Measurements from ENCODE around the gene BCAT1.

Gene BCAT1

DNA sequence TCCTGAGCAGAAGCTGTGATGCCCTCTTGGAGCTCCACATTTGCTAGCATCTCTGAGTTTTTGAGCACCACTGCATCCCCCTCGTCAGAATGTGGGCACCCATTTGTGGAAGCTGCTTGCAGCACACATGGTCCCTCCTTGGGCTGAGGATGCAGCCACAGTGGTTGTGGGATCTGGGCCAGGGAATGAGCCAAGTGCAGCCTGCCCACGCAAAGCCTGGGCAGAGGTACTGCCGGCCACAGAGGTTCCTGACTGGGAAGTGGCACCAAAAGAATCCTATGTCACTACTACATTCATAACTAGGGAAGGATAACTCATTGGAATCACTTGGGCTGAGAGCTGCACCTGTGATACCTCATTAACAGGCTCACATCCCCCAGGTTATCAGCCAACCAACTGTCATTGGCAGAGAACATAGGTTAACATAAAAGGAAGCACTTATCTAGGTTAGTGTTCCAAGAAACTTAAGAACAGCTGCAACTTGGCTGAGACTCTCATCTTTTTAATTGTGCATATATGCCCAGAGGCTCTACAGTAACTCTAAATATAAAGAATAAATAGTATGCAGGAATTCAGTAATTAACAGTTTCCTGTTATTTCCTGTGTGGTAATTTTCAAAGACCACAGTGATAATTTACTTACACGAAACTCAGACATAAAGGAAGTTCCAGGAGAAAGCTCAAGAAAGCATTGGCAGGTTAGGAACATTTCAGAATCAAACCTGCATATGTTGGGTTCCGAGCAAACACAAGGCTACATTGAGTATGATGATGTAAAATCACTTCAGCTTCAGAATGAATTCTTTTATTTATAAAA, 145.3 kb downstream of the BCAT1 start:
- no peaks in the 10 kb centered on the region for H3K27me3 ChIP-seq
- DNase-seq, result no peak
- no peaks in the 10 kb centered on the region for H3K9me3 ChIP-seq
- no peaks in the 10 kb centered on the region for H3K36me3 ChIP-seq
- TF ChIP-seq CTCF (IDR thresholded peaks at IDR 0.05; ENCODE audit: low read depth, low read length), result no peak
- no peaks in the 10 kb centered on the region for H3K4me1 ChIP-seq
- no peak overlapping the region for H3K4me3 ChIP-seq (ENCODE audit: low read depth, low read length)

DNA sequence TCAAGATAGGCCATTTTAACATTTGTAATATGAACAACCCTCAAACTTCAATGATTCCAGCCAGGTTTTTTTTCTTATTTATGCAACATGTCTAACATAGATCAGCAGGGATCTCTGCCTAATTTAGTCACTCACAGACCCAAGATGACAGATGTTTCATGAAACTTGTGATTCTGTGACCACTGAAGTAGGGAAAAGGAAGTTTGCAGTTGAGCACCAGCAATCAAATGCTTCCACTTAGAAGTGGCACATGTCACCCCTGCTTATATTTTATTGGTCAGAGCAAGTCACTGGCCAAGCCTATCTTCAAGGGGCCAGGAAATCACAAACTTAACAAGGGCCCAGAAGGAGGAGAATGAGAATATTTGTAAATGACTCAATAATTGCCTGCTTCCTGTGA, 150.6 kb downstream of the BCAT1 start:
- H3K4me3 ChIP-seq (ENCODE audit: low read depth, low read length), result no peak overlapping the region
- no peaks in the 10 kb centered on the region for H3K36me3 ChIP-seq
- no peaks in the 10 kb centered on the region for H3K9me3 ChIP-seq
- no peaks in the 10 kb centered on the region for H3K27me3 ChIP-seq
- no peak for TF ChIP-seq CTCF (IDR thresholded peaks at IDR 0.05; ENCODE audit: low read depth, low read length)
- no peak for DNase-seq
- H3K4me1 ChIP-seq, result peaks cover 5% of the 10 kb centered on the region

DNA sequence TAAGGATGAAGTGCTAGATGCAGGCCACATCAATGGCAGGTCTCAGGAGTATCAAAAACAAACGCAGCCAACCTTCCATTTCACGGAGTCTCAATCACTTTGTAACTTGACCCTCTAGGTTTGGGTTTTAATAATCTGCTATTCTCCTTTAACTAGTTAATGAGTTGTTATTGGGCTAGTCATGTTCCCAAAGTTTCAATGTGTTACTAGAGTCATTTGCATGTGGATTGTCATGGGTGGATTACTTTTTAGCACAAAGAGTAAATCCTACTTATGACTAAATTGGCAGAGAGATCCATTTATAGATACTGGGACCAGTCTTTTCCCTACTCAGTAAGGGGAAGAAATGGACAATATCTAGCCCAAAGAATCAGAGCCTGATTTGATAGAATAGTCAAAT, 151.0 kb downstream of the BCAT1 start:
- no peaks in the 10 kb centered on the region for H3K36me3 ChIP-seq
- no peak for DNase-seq
- TF ChIP-seq CTCF (IDR thresholded peaks at IDR 0.05; ENCODE audit: low read depth, low read length), result no peak
- no peak overlapping the region for H3K4me3 ChIP-seq (ENCODE audit: low read depth, low read length)
- H3K27me3 ChIP-seq, result no peaks in the 10 kb centered on the region
- peaks cover 5% of the 10 kb centered on the region for H3K4me1 ChIP-seq
- H3K9me3 ChIP-seq, result no peaks in the 10 kb centered on the region

- peak; percentile 14 for DNase-seq
- Histone ChIP-seq H3K9me3 (no peaks in the 10 kb centered on the region), H3K27me3 (no peaks in the 10 kb centered on the region), H3K36me3 (no peaks in the 10 kb centered on the region), H3K4me3 (ENCODE audit: low read depth, low read length) (no peak overlapping the region), H3K4me1 (peaks cover 5% of the 10 kb centered on the region)
- no peak for TF ChIP-seq CTCF (IDR thresholded peaks at IDR 0.05; ENCODE audit: low read depth, low read length)
These were observed 152.0 kb downstream of the BCAT1 start for GRCh38 chr12:24796876-24797275.

DNA sequence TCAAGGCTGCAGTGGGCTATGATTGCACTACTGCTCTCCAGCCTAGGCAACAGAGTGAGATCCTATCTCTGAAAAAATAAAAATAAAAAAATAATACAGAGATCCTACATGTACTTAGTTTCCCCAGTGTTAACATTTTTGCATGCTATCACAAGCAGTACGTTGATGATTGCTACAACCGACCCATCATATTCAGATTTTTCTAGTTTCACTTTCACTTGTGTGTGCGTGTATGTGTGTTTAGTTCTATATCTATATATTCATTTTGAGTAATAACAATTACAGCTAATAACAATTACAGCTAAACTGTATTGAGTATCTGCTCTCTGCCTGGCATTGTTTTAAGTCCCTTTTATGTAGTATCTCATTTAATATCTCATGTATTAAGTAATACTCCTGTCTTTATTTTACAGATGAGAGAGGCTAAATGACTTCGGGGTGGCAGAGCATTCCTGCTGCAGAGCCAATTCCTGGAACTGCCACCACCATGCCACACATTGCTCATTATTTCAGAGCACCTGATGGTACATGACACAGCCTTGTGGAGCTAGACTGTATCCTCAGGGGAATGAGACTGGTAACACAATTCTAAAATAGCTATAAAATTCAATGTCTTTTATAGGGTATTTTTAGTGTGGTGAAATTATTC, 153.1 kb downstream of the BCAT1 start:
- Histone ChIP-seq H3K4me1 (peaks cover 5% of the 10 kb centered on the region), H3K4me3 (ENCODE audit: low read depth, low read length) (no peak overlapping the region)
- DNase-seq, result no peak

More for the DNA sequence above, 153.1 kb downstream of the BCAT1 start:
- Histone ChIP-seq H3K27me3 (no peaks in the 10 kb centered on the region), H3K9me3 (no peaks in the 10 kb centered on the region), H3K36me3 (no peaks in the 10 kb centered on the region)
- TF ChIP-seq CTCF (IDR thresholded peaks at IDR 0.05; ENCODE audit: low read depth, low read length), result no peak
